HAP-1 (cell line): ENCODE data around the gene HINT3.
"Not testable (repeated sequence)": the region's sequence is repeated elsewhere in the genome, so short reads cannot be mapped to it uniquely, and the experiment has no call there.

ENCODE experiments used
- DNase-seq, 2 experiments: peaks; one replicate each; pipeline ENCODE4 v3.0.0-alpha.2; 2016 to 2020; ENCODE audit warnings: low spot score in 2 of 2
- H3K27me3 ChIP-seq: fragments of 250-450 bp; sonication (Bioruptor Pico); 2 replicates; pipeline ENCODE4 v1.5.1; 2020; ENCODE audit warnings: low read depth, mild to moderate bottlenecking, moderate library complexity
- H3K36me3 ChIP-seq: fragments of 250-450 bp; sonication (Bioruptor Pico); replicated peaks from 2 replicates; pipeline ENCODE4 v1.5.1; 2020; ENCODE audit warnings: mild to moderate bottlenecking
- H3K4me1 ChIP-seq: fragments of 250-450 bp; sonication (Bioruptor Pico); 2 replicates; pipeline ENCODE4 v1.5.1; 2020; ENCODE audit warnings: mild to moderate bottlenecking
- H3K4me3 ChIP-seq: fragments of 250-450 bp; sonication (Bioruptor Pico); 2 replicates; pipeline ENCODE4 v1.5.1; 2020; ENCODE audit warnings: mild to moderate bottlenecking, moderate library complexity
- H3K9me3 ChIP-seq: fragments of 250-450 bp; sonication (Bioruptor Pico); 2 replicates; pipeline ENCODE4 v1.5.1; 2020; ENCODE audit warnings: mild to moderate bottlenecking, moderate library complexity
- in situ Hi-C: fragments of 300-500 bp; cut with MboI; formaldehyde crosslinking; loops from 3 replicates; pipeline ENCODE4 v1.14.3; 2020; ENCODE audit warnings: low sequenced_read_pairs, inconsistent platforms, mixed read lengths

The HINT3 gene

GRCh38 chr6:125957845-125958244, 1.3 kb downstream of the HINT3 start:
- peak; percentile 41 to 68 for DNase-seq
- in situ Hi-C loops = loop anchor here (10.0 kb wide), 1 partner anchor 173 kb away; no protein-coding TSS in a partner anchor
- Histone ChIP-seq H3K4me3 (peak overlapping the region; percentile 79), H3K9me3 (no peaks in the 10 kb centered on the region), H3K27me3 (no peaks in the 10 kb centered on the region), H3K4me1 (peaks cover 12% of the 10 kb centered on the region), H3K36me3 (no peaks in the 10 kb centered on the region; the same call in 1 of the 2 replicates)

DNA sequence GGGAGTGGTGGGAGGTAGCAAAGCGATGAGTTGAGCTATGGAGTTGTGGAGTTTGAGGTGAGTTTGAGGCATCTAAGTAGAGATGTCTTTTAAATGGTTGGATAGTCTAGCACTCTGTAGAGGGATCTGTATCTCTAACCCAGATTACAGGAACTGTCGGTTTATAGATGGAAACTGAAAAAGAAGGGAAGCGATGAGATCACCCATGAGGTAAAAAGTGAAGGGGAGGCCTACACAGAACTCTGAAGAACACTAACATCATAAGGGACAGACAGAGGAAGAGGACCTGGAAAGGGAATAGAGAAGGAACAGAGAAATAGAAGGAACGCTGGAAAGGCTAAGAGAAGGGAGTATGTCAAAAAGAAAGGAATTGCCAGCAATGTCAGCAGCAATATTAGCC, 2.5 kb downstream of the HINT3 start:
- Histone ChIP-seq H3K4me1 (peaks cover 18% of the 10 kb centered on the region), H3K36me3 (no peaks in the 10 kb centered on the region; the same call in 1 of the 2 replicates), H3K27me3 (no peaks in the 10 kb centered on the region), H3K4me3 (no peak overlapping the region), H3K9me3 (no peaks in the 10 kb centered on the region)
- in situ Hi-C loops = loop anchor here (10.0 kb wide), 1 partner anchor 174 kb away; no protein-coding TSS in a partner anchor
- DNase-seq = no peak

DNA sequence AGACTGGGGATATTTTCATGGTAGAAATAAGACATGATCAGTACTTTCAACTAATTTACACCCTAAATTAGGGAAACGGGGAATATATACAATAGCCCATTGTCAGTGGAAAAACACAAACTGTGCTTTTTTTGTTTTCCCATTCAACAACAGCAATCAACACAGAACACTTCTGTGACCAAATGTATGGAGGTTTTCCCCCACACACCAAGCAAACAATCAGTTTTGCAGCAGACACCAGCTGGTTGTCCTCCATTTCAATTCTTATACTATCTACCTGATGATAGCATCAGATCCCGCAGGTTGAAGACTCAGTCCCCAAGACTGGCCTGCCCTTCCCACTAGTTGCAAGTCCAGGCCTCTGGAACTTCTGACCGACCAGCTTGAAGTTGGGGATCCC, 4.5 kb downstream of the HINT3 start:
- Histone ChIP-seq H3K9me3 (no peaks in the 10 kb centered on the region), H3K4me3 (no peak overlapping the region), H3K27me3 (no peaks in the 10 kb centered on the region), H3K36me3 (no peaks in the 10 kb centered on the region; the same call in 1 of the 2 replicates), H3K4me1 (peaks cover 26% of the 10 kb centered on the region)
- in situ Hi-C loops = no loop called here
- no peak for DNase-seq

- no peak for DNase-seq
- Histone ChIP-seq H3K36me3 (no peaks in the 10 kb centered on the region; the same call in 1 of the 2 replicates), H3K4me3 (no peak overlapping the region), H3K27me3 (no peaks in the 10 kb centered on the region), H3K9me3 (no peaks in the 10 kb centered on the region), H3K4me1 (peaks cover 22% of the 10 kb centered on the region)
- in situ Hi-C loops = no loop called here
These were observed 6.4 kb downstream of the HINT3 start for GRCh38 chr6:125962900-125963497.

- DNase-seq = no peak
- no peaks in the 10 kb centered on the region for H3K27me3 ChIP-seq
- no peaks in the 10 kb centered on the region; the same call in 1 of the 2 replicates for H3K36me3 ChIP-seq
- H3K4me1 ChIP-seq = peaks cover 20% of the 10 kb centered on the region
- in situ Hi-C loops = no loop called here
- H3K4me3 ChIP-seq = no peak overlapping the region
- no peaks in the 10 kb centered on the region for H3K9me3 ChIP-seq
These were observed 7.2 kb downstream of the HINT3 start for GRCh38 chr6:125963817-125964216.

GRCh38 chr6:125966569-125966968, 10.0 kb downstream of the HINT3 start:
- H3K27me3 ChIP-seq = no peaks in the 10 kb centered on the region
- DNase-seq = no peak
- no peak overlapping the region for H3K4me3 ChIP-seq
- no peaks in the 10 kb centered on the region for H3K9me3 ChIP-seq
- peaks cover 17% of the 10 kb centered on the region for H3K4me1 ChIP-seq
- in situ Hi-C loops = no loop called here
- H3K36me3 ChIP-seq = no peaks in the 10 kb centered on the region; the same call in 1 of the 2 replicates

- no peaks in the 10 kb centered on the region for H3K27me3 ChIP-seq
- DNase-seq = no peak
- H3K4me3 ChIP-seq = no peak overlapping the region
- in situ Hi-C loops = no loop called here
- no peaks in the 10 kb centered on the region for H3K9me3 ChIP-seq
- H3K36me3 ChIP-seq = no peaks in the 10 kb centered on the region; the same call in 1 of the 2 replicates
- H3K4me1 ChIP-seq = peaks cover 15% of the 10 kb centered on the region
These were observed 11.9 kb downstream of the HINT3 start for GRCh38 chr6:125968493-125968892.

DNA sequence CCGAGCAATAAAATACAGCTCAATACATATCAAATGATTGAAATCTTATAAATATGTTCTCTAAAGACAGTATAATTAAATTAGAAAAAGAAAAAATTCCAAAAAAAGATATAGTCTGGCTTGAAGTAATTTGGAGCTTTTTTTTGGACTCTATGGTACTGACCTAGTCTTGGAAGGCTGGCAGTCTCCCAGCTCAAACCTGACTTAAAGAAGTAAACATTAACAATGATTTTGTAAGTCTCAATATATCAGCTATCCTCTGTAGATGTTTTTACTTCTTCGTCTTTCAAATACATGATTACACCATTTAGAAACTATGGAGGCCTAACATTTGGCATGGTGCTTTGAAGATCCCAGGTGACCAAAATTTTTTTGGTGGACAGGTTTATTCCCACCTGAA, 14.2 kb downstream of the HINT3 start:
- no peak for DNase-seq
- no peak overlapping the region for H3K4me3 ChIP-seq
- H3K4me1 ChIP-seq = no peaks in the 10 kb centered on the region
- no peaks in the 10 kb centered on the region for H3K27me3 ChIP-seq
- H3K36me3 ChIP-seq = no peaks in the 10 kb centered on the region; the same call in 1 of the 2 replicates
- H3K9me3 ChIP-seq = no peaks in the 10 kb centered on the region
- in situ Hi-C loops = loop anchor here (10.0 kb wide), 1 partner anchor 656 kb away; no protein-coding TSS in a partner anchor

GRCh38 chr6:125972478-125972877, 15.9 kb downstream of the HINT3 start:
- H3K27me3 ChIP-seq, H3K4me3 ChIP-seq, H3K4me1 ChIP-seq, H3K36me3 ChIP-seq, DNase-seq, H3K9me3 ChIP-seq: not testable (repeated sequence)
- in situ Hi-C loops = loop anchor here (10.0 kb wide), 1 partner anchor 658 kb away; no protein-coding TSS in a partner anchor

GRCh38 chr6:125974214-125974866, 17.8 kb downstream of the HINT3 start:
- H3K36me3 ChIP-seq = no peaks in the 10 kb centered on the region; the same call in 1 of the 2 replicates
- no peaks in the 10 kb centered on the region for H3K9me3 ChIP-seq
- DNase-seq = peak in 1 of 2 experiments; percentile 54
- no peaks in the 10 kb centered on the region for H3K4me1 ChIP-seq
- no peaks in the 10 kb centered on the region for H3K27me3 ChIP-seq
- in situ Hi-C loops = loop anchor here (10.0 kb wide), 1 partner anchor 660 kb away; no protein-coding TSS in a partner anchor
- no peak overlapping the region for H3K4me3 ChIP-seq

- H3K36me3 ChIP-seq = no peaks in the 10 kb centered on the region; the same call in 1 of the 2 replicates
- H3K4me1 ChIP-seq = no peaks in the 10 kb centered on the region
- in situ Hi-C loops = loop anchor here (10.0 to 25.0 kb wide), 2 partner anchors 358 to 664 kb away; partner anchors contain the start of gene CENPW
- no peak for DNase-seq
- no peak overlapping the region for H3K4me3 ChIP-seq
- H3K9me3 ChIP-seq = no peaks in the 10 kb centered on the region
- no peaks in the 10 kb centered on the region for H3K27me3 ChIP-seq
These were observed 22.5 kb downstream of the HINT3 start for GRCh38 chr6:125979101-125979500.

- DNase-seq = no peak
- H3K4me1 ChIP-seq = peaks cover 5% of the 10 kb centered on the region
- no peaks in the 10 kb centered on the region for H3K36me3 ChIP-seq
- no peaks in the 10 kb centered on the region for H3K9me3 ChIP-seq
- H3K4me3 ChIP-seq = no peak overlapping the region
- in situ Hi-C loops = loop anchor here (25.0 kb wide), 1 partner anchor 356 kb away; the partner anchor contains the start of gene CENPW
- H3K27me3 ChIP-seq = no peaks in the 10 kb centered on the region
These were observed 25.1 kb downstream of the HINT3 start for GRCh38 chr6:125981571-125982185.

- no peaks in the 10 kb centered on the region; the same call in 1 of the 2 replicates for H3K36me3 ChIP-seq
- DNase-seq = no peak
- in situ Hi-C loops = loop anchor here (25.0 kb wide), 1 partner anchor 354 kb away; the partner anchor contains the start of gene CENPW
- H3K4me1 ChIP-seq = peaks cover 18% of the 10 kb centered on the region
- H3K4me3 ChIP-seq = no peak overlapping the region
- no peaks in the 10 kb centered on the region for H3K9me3 ChIP-seq
- no peaks in the 10 kb centered on the region for H3K27me3 ChIP-seq
These were observed 26.8 kb downstream of the HINT3 start for GRCh38 chr6:125983246-125983945.
